GM12865 (cell line): ENCODE measurements around the gene SVEP1.

Experiments used
- DNase-seq: peaks from one replicate; pipeline ENCODE4 v3.0.0; 2010; ENCODE audit warnings: low read depth
- H3K4me3 ChIP-seq: 2 replicates; pipeline ENCODE4 v1.5.1; 2011; ENCODE audit warnings: mild to moderate bottlenecking, low read depth, low read length, control low read depth
- CTCF ChIP-seq: IDR thresholded peaks from 2 replicates; pipeline ENCODE4 v1.5.1; 2011; ENCODE audit warnings: low read length, control low read depth, low read depth, inconsistent platforms; ENCODE audit not compliant: insufficient read depth; ENCODE audit errors: missing control alignments

The SVEP1 gene

DNA sequence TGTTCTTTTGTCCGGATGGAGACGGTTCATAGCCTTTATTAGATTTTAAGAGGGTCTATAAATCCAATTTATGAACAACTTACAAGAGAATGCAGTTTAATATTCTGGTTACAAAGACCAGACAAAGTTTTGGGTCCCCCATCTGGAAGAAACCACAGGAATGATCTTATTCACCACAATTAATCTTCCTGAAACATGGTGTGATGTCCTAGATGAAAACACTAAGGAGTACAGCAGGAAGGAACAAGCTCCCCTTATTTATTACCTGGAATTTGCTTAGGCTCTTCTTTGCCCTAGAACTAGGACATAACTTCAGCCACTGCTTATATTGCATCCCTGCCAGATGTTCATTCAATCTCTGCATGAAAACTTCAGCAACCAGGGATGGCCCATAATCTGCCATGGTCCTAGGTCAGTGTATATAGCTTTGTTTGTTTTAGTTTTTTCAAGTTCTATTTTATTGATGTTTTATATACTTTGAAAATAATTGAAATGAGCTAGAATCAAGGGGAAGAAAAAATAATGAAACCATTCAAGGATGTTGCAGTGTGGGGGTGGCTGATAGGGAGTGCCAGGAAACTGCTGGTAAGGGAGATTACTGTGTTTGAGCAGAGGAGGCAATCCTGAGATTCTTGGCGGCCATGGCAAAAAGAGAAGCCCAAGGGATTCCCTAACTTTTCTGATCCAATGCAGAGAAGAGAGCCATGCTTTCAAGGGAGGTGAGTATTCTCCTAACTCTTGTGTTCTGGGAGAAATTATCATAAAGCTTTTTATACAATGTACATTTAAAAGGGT, 258.7 kb downstream of the SVEP1 start:
- TF ChIP-seq CTCF, result no peak
- H3K4me3 ChIP-seq, result no peak overlapping the region
- DNase-seq, result no peak

DNA sequence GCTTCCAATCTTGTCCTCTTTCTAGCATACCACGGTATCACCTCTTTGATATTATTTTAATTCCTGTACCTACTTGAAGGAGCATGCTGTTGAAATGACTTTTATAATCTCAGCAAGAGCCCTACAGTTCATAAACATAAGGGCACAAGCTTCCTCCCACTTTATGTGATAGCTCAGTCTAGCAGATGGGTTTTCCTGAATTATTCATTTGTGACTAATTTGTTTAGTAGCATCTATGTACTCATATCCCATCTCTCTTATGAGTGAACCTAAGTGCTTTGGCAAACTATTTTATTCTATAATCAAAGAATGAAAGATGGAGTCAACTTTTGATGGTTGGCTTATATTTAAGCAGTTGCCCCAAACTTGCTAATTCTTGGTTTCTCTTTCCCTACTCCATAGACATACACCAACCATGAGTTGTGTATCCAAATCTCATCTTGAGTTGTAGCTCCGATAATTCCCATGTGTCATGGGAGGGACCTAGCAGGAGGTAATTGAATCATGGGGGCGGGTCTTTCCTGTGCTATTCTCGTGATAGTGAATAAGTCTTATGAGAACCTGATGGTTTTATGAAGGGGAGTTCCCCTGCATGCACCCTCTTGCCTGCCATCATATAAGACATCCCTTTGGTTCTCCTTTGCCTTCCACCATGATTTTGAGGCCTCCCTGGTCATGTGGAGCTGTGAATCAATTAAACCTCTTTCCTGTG, 259.6 kb downstream of the SVEP1 start:
- DNase-seq, result no peak
- H3K4me3 ChIP-seq, result no peak overlapping the region
- no peak for TF ChIP-seq CTCF

DNA sequence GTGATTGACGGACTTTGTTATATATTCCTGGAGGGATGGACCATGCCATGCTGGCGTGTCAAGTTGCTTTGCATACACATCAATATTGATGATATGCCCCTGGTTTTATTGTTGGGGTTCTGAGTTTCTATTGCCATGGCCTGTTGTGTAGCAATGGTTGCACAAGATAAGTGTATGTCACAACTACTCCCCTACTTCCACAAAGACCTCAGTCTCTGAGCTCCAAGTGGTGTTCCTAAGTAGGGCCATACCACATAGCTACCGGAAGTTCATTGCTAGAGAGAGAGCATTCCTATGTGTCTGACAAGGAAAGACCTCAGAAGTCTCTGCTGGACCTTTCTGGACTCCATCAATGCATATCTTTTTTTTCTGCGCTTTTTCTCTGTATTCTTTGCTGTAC, 261.6 kb downstream of the SVEP1 start:
- no peak overlapping the region for H3K4me3 ChIP-seq
- no peak for TF ChIP-seq CTCF
- no peak for DNase-seq

GRCh38 chr9:110316261-110317075, 263.1 kb downstream of the SVEP1 start:
- DNase-seq, result peak; percentile 76
- no peak for TF ChIP-seq CTCF
- H3K4me3 ChIP-seq, result peak overlapping the region; percentile 56
